K562 (cell line): ENCODE measurements around the gene PSMC4. TPM values are rescaled to one million over a fixed set of nuclear protein-coding genes. Genes with fewer than 3 reads are reported as not detected.

Experiments
- MAFF ChIP-seq: IDR thresholded peaks from 2 replicates; pipeline ENCODE4 v1.6.1; 2012; ENCODE audit warnings: low read length, improper control_type of control experiment
- NR2C1 ChIP-seq, 2 experiments: fragments of 450-650 bp; IDR thresholded peaks; 2 replicates each; pipeline ENCODE4 v1.6.1; 2017; ENCODE audit warnings: mild to moderate bottlenecking in 2 of 2, antibody characterized with exemption in 1 of 2, inconsistent platforms in 1 of 2, missing compliant biosample characterization in 1 of 2, missing genetic modification characterization in 1 of 2
- NUFIP1 ChIP-seq: fragments of 450-650 bp; IDR thresholded peaks from 2 replicates; pipeline ENCODE4 v1.6.1; 2018; ENCODE audit not compliant: partially characterized antibody
- OTX1 ChIP-seq: fragments of 450-650 bp; formaldehyde crosslinking; IDR thresholded peaks from 2 replicates; pipeline ENCODE4 v1.4.0; 2022; ENCODE audit warnings: mild to moderate bottlenecking
- PPARD ChIP-seq: fragments of 250-450 bp; sonication (Bioruptor Pico); IDR thresholded peaks from 2 replicates; pipeline ENCODE4 v1.8.0; 2022; ENCODE audit warnings: inconsistent platforms, mild to moderate bottlenecking, moderate library complexity
- PRMT5 ChIP-seq: sonication (generic); formaldehyde crosslinking; IDR thresholded peaks from 2 replicates; pipeline ENCODE4 v1.5.0; 2020; ENCODE audit warnings: missing genetic modification reagents
- PTBP1 ChIP-seq: fragments of 200-400 bp; formaldehyde crosslinking; IDR thresholded peaks from 2 replicates; pipeline ENCODE4 v1.6.1; 2017; ENCODE audit warnings: low read depth, low read length
- RFX1 ChIP-seq: fragments of 450-650 bp; IDR thresholded peaks from 2 replicates; pipeline ENCODE4 v1.6.1; 2016; ENCODE audit warnings: mild to moderate bottlenecking, moderate library complexity
- RFX5 ChIP-seq: IDR thresholded peaks from 2 replicates; pipeline ENCODE4 v1.6.1; 2011; ENCODE audit warnings: low read depth, mild to moderate bottlenecking, improper control_type of control experiment, low read length
- SIRT6 ChIP-seq: IDR thresholded peaks from one replicate; pipeline ENCODE4 v1.6.1; 2012; ENCODE audit warnings: low read depth, mild to moderate bottlenecking, control low read depth, inconsistent platforms, low read length, moderate library complexity
- ZBTB1 ChIP-seq: sonication (generic); formaldehyde crosslinking; IDR thresholded peaks from 2 replicates; pipeline ENCODE4 v1.8.1; 2023; ENCODE audit warnings: missing genetic modification reagents, low read depth, mild to moderate bottlenecking, borderline replicate concordance
- ZC3H4 ChIP-seq: sonication (generic); formaldehyde crosslinking; IDR thresholded peaks from 2 replicates; pipeline ENCODE4 v1.9.0; 2021; ENCODE audit warnings: missing genetic modification reagents, borderline replicate concordance
- ZNF124 ChIP-seq: sonication (generic); formaldehyde crosslinking; IDR thresholded peaks from 2 replicates; pipeline ENCODE4 v1.8.1; 2022; ENCODE audit warnings: missing genetic modification reagents
- ZNF175 ChIP-seq: fragments of 200-800 bp; sonication (Bioruptor generic); IDR thresholded peaks from 2 replicates; pipeline ENCODE4 v1.6.1; 2016; ENCODE audit warnings: low read depth, mild to moderate bottlenecking, missing genetic modification characterization, missing compliant biosample characterization
- ZNF239 ChIP-seq: fragments of 250-450 bp; sonication (Bioruptor Pico); IDR thresholded peaks from 2 replicates; pipeline ENCODE4 v1.4.0; 2020; ENCODE audit warnings: mild to moderate bottlenecking
- ZNF41 ChIP-seq: fragments of 250-450 bp; sonication (Bioruptor Pico); conservative IDR thresholded peaks from 2 replicates; pipeline ENCODE4 v1.4.0; 2020; ENCODE audit warnings: mild to moderate bottlenecking
- ZNF668 ChIP-seq: fragments of 250-450 bp; sonication (Bioruptor Pico); IDR thresholded peaks from 2 replicates; pipeline ENCODE4 v1.8.0; 2022; ENCODE audit warnings: mild to moderate bottlenecking, inconsistent platforms
- ZNF77 ChIP-seq: fragments of 250-450 bp; sonication (Bioruptor Pico); IDR thresholded peaks from 2 replicates; pipeline ENCODE4 v1.5.0; 2020
- polyA plus RNA-seq, 8 experiments: library from polyadenylated mRNA; depleted of rRNA in 4 of 8; stranded (reverse) in 5 of 8; unstranded in 3 of 8; fragments of >200 nt; fragmentation: Nextera tagmentation in 2 of 8; fragmentation: Illumina TruSeq in 1 of 8; extraction: Ambion mirVana in 2 of 8; extraction: Trizol in 1 of 8; gene quantifications; 2 replicates each; pipeline versions ENCODE4 v1.2.1 to v1.2.3, GENCODE V29; 2011 to 2014; ENCODE audit warnings: inconsistent platforms in 1 of 8, missing spikeins in 1 of 8
- total RNA-seq, 7 experiments: library from RNA; depleted of rRNA in 6 of 7; stranded (reverse); fragments of >200 nt in 6 of 7; fragmentation: Illumina TruSeq in 2 of 7; extraction: Trizol in 2 of 7; gene quantifications; 2 replicates each; pipeline versions ENCODE4 v1.2.1 to v1.2.3, GENCODE V29; 2011 to 2021; ENCODE audit warnings: low replicate concordance in 1 of 7
- TF ChIP-seq, protein P1 (sequence below), 3 experiments: fragments of 200-800 bp in 1 of 3; fragments of 250-450 bp in 1 of 3; fragments of 450-650 bp in 1 of 3; sonication (Bioruptor Pico) in 1 of 3; sonication (Bioruptor generic) in 1 of 3; formaldehyde crosslinking in 1 of 3; IDR thresholded peaks; 2 replicates each; pipeline versions ENCODE4 v1.6.1 to v1.8.0; 2016 to 2022; ENCODE audit warnings: mild to moderate bottlenecking in 2 of 3, missing genetic modification characterization in 2 of 3, missing compliant biosample characterization in 1 of 3, moderate library complexity in 1 of 3
- TF ChIP-seq, protein P2 (sequence below): sonication (generic); formaldehyde crosslinking; IDR thresholded peaks from 2 replicates; pipeline ENCODE4 v1.8.1; 2023; ENCODE audit warnings: mild to moderate bottlenecking, missing genetic modification reagents
- TF ChIP-seq, protein P3 (sequence below): fragments of 450-650 bp; formaldehyde crosslinking; IDR thresholded peaks from 2 replicates; pipeline ENCODE4 v1.4.0; 2022; ENCODE audit warnings: mild to moderate bottlenecking, moderate library complexity

The PSMC4 gene
- total and polyA plus RNA-seq, 9 of the 15 experiments (the other 6 are each of a cell fraction or from before 2014, with no cell fraction given): 45.9 to 475 (median 142) TPM

DNA sequence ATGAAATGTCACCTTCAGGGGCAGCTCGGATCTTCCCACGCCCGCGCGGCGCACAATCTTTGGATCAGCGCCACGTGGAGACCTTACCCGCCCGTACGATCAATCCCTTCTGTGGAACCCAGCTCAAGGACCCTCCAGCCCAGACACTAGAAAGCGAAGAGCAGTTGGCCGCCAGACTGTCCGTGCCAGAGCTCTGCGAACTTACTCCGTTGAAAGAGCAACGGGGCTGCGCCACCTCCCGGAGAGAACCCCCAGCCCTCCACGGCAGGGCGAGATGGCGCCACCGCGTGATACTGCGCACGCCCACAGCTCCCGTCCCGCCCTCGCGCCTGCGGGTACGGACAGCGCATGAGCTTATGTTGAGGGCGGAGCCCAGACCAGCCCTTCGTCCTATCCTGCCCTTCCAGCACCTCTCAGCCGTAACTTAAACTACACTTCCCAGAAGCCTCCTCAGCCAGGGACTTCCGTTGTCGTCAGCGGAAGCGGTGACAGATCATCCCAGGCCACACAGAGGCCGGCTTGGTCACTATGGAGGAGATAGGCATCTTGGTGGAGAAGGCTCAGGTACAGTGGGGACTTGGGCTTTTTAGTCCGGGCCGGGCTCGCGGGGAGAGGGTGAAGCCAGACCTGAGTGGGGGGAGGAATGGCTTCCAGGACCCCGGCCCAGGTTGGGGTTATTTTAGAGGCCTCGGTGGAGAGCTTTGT, at the start of gene PSMC4 (continued):
- TF ChIP-seq, protein P1, sequence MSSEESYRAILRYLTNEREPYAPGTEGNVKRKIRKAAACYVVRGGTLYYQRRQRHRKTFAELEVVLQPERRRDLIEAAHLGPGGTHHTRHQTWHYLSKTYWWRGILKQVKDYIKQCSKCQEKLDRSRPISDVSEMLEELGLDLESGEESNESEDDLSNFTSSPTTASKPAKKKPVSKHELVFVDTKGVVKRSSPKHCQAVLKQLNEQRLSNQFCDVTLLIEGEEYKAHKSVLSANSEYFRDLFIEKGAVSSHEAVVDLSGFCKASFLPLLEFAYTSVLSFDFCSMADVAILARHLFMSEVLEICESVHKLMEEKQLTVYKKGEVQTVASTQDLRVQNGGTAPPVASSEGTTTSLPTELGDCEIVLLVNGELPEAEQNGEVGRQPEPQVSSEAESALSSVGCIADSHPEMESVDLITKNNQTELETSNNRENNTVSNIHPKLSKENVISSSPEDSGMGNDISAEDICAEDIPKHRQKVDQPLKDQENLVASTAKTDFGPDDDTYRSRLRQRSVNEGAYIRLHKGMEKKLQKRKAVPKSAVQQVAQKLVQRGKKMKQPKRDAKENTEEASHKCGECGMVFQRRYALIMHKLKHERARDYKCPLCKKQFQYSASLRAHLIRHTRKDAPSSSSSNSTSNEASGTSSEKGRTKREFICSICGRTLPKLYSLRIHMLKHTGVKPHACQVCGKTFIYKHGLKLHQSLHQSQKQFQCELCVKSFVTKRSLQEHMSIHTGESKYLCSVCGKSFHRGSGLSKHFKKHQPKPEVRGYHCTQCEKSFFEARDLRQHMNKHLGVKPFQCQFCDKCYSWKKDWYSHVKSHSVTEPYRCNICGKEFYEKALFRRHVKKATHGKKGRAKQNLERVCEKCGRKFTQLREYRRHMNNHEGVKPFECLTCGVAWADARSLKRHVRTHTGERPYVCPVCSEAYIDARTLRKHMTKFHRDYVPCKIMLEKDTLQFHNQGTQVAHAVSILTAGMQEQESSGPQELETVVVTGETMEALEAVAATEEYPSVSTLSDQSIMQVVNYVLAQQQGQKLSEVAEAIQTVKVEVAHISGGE (CRISPR knock-in tag; IDR thresholded peaks at IDR 0.05): peak in 1 of 3 experiments; percentile 75; a peak in 2 of 6 replicates
- TF ChIP-seq ZNF41 (CRISPR knock-in tag) (no peak), PRMT5 (CRISPR knock-in tag) (no peak), ZBTB1 (no peak; the same call in 1 of the 2 replicates), ZNF77 (CRISPR knock-in tag) (no peak), OTX1 (CRISPR knock-in tag) (no peak; the same call in 1 of the 2 replicates), ZC3H4 (CRISPR knock-in tag) (no peak), ZNF239 (peak; percentile 30; the same call in 1 of the 2 replicates), PPARD (no peak), ZNF175 (peak; percentile 72; the same call in 1 of the 2 replicates), PTBP1 (no peak), RFX1 (peak; percentile 44; the same call in 1 of the 2 replicates), RFX5 (0 out of 2 replicates have a peak, but pooled peaks have one; percentile 5), ZNF668 (CRISPR knock-in tag) (no peak), SIRT6 (no peak), NR2C1 (IDR thresholded peaks at IDR 0.05) (no peak), NR2C1 (tag; IDR thresholded peaks at IDR 0.05) (no peak), MAFF (no peak), NUFIP1 (no peak), ZNF124 (CRISPR knock-in tag) (no peak)
- TF ChIP-seq, protein P2, sequence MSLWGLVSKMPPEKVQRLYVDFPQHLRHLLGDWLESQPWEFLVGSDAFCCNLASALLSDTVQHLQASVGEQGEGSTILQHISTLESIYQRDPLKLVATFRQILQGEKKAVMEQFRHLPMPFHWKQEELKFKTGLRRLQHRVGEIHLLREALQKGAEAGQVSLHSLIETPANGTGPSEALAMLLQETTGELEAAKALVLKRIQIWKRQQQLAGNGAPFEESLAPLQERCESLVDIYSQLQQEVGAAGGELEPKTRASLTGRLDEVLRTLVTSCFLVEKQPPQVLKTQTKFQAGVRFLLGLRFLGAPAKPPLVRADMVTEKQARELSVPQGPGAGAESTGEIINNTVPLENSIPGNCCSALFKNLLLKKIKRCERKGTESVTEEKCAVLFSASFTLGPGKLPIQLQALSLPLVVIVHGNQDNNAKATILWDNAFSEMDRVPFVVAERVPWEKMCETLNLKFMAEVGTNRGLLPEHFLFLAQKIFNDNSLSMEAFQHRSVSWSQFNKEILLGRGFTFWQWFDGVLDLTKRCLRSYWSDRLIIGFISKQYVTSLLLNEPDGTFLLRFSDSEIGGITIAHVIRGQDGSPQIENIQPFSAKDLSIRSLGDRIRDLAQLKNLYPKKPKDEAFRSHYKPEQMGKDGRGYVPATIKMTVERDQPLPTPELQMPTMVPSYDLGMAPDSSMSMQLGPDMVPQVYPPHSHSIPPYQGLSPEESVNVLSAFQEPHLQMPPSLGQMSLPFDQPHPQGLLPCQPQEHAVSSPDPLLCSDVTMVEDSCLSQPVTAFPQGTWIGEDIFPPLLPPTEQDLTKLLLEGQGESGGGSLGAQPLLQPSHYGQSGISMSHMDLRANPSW: no peak; the same call in 1 of the 2 replicates
- TF ChIP-seq, protein P3, sequence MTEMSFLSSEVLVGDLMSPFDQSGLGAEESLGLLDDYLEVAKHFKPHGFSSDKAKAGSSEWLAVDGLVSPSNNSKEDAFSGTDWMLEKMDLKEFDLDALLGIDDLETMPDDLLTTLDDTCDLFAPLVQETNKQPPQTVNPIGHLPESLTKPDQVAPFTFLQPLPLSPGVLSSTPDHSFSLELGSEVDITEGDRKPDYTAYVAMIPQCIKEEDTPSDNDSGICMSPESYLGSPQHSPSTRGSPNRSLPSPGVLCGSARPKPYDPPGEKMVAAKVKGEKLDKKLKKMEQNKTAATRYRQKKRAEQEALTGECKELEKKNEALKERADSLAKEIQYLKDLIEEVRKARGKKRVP (CRISPR knock-in tag): no peak
